ENCODE results near the gene UGT1A3.

UGT1A3 gene

GRCh38 chr2:233775414-233775813 is 46.6 kb downstream of the UGT1A3 start:
- Histone ChIP-seq H3K27me3 (ENCODE audit: insufficient read depth, low read depth, severe bottlenecking) (no peaks in the 10 kb centered on the region), H3K9me3 (ENCODE audit: severe bottlenecking) (peaks cover 2% of the 10 kb centered on the region), H3K27ac (no peak overlapping the region), H3K36me3 (no peaks in the 10 kb centered on the region), H3K4me3 (ENCODE audit: low read depth, low read length) (no peak overlapping the region)
- no peak for TF ChIP-seq CTCF (IDR thresholded peaks at IDR 0.05; ENCODE audit: low read depth, low read length)
- DNase-seq = no peak

DNA sequence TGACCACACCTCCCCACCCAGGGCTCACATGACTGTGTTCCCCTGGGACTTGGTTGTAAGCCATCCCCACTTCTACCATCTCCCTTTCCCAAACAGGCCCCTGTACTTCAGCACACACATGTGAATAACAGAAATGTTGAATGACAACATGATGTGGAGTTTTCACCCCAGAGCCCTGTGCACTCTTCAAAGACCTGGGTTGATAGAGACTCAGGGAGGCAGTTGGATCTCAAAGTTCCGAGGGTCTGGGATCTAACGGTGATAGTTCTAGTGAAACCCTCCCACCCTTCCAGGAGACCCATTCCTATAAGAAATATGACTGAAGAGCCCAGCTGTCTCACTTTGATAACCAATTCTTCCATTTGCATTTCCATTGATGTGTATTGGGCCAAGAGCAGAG is 49.2 kb downstream of the UGT1A3 start, which contains the start of gene MROH2A:
Gene MROH2A, plus strand, starts transcription at position 301 of the 400 bp plus-strand sequence. CDS start 1,029 bp downstream, outside the sequence.
- no peak for DNase-seq
- Histone ChIP-seq H3K9me3 (ENCODE audit: severe bottlenecking) (peaks cover 2% of the 10 kb centered on the region), H3K4me3 (ENCODE audit: low read depth, low read length) (no peak within 1 kb of the TSS), H3K27ac (no peak within 1 kb of the TSS), H3K36me3 (no peaks in the 10 kb centered on the region), H3K27me3 (ENCODE audit: insufficient read depth, low read depth, severe bottlenecking) (no peaks in the 10 kb centered on the region)
- TF ChIP-seq CTCF (IDR thresholded peaks at IDR 0.05; ENCODE audit: low read depth, low read length) = no peak

DNA sequence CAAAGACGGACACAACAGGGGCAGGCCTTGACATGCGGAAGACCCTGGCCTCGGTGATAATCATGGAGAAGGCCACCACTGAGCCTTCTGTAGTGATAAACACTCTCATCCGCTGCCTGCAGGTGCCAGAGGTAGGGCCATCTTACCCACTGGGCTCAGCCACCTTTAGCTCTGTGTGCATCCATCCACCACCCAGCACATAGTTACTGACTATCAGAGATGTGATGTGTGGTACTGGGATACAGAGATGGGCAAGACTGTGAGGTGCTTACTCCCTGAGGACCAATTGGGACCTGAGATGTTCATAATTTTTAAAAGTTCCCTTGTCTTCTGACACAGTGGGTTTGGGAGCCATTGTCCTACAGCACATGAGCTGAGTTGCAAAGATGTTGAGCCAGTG is 50.9 kb downstream of the UGT1A3 start:
- no peak overlapping the region for H3K4me3 ChIP-seq (ENCODE audit: low read depth, low read length)
- H3K9me3 ChIP-seq (ENCODE audit: severe bottlenecking) = peaks cover 2% of the 10 kb centered on the region
- no peak for DNase-seq

DNA sequence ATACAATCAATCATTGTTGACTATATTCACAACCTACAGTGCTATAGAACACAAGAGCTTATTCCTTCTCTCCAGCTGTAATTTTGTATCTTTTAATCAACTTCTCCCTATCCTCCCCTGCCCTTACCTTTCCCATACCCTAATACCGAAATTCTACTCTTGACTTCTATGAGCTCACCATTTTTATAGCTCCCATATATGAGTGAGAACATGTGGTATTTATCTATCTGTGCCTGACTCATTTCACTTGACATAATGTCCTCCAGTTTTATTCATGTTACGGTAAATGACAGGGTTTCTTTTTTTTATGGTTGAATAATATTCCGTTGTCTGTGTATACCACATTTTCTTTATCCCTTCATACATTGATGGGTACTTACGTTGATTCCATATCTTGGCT is 51.9 kb downstream of the UGT1A3 start:
- no peak for TF ChIP-seq CTCF (IDR thresholded peaks at IDR 0.05; ENCODE audit: low read depth, low read length)
- Histone ChIP-seq H3K27ac (no peak overlapping the region), H3K9me3 (ENCODE audit: severe bottlenecking) (peaks cover 2% of the 10 kb centered on the region), H3K4me3 (ENCODE audit: low read depth, low read length) (no peak overlapping the region), H3K27me3 (ENCODE audit: insufficient read depth, low read depth, severe bottlenecking) (no peaks in the 10 kb centered on the region), H3K36me3 (no peaks in the 10 kb centered on the region)
- no peak for DNase-seq

More for the DNA sequence above, 50.9 kb downstream of the UGT1A3 start:
- Histone ChIP-seq H3K36me3 (no peaks in the 10 kb centered on the region), H3K27me3 (ENCODE audit: insufficient read depth, low read depth, severe bottlenecking) (no peaks in the 10 kb centered on the region), H3K27ac (no peak overlapping the region)
- TF ChIP-seq CTCF (IDR thresholded peaks at IDR 0.05; ENCODE audit: low read depth, low read length) = no peak

DNA sequence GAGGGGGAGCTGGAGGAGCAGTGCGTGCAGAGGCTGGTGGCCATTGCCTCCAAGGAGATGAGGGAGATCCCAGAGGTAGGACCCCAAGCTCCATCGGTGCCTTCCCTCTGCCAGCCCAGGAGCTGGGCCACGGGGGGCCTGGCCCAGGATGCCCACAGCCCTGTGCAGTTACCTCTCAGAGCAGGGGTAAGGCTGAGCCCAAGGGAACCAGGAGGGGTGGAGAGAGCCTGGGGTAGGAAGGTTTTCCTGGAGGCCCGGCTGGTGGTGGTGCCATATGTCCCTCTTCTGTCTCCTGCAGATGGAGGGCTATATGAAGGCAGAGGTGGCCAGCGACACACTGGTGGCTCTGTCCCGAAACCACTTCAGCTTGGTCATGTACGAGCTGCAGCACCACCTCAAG is 60.7 kb downstream of the UGT1A3 start:
- H3K27ac ChIP-seq = no peak overlapping the region
- no peak for TF ChIP-seq CTCF (IDR thresholded peaks at IDR 0.05; ENCODE audit: low read depth, low read length)
- no peaks in the 10 kb centered on the region for H3K27me3 ChIP-seq (ENCODE audit: insufficient read depth, low read depth, severe bottlenecking)
- no peak for DNase-seq
- H3K4me3 ChIP-seq (ENCODE audit: low read depth, low read length) = no peak overlapping the region
- no peaks in the 10 kb centered on the region for H3K36me3 ChIP-seq
- no peaks in the 10 kb centered on the region for H3K9me3 ChIP-seq (ENCODE audit: severe bottlenecking)

GRCh38 chr2:233791151-233791882 is 62.5 kb downstream of the UGT1A3 start:
- TF ChIP-seq CTCF (IDR thresholded peaks at IDR 0.05; ENCODE audit: low read depth, low read length) = no peak
- DNase-seq = no peak
- H3K36me3 ChIP-seq = no peaks in the 10 kb centered on the region
- no peaks in the 10 kb centered on the region for H3K9me3 ChIP-seq (ENCODE audit: severe bottlenecking)
- H3K27ac ChIP-seq = no peak overlapping the region
- H3K4me3 ChIP-seq (ENCODE audit: low read depth, low read length) = no peak overlapping the region
- H3K27me3 ChIP-seq (ENCODE audit: insufficient read depth, low read depth, severe bottlenecking) = no peaks in the 10 kb centered on the region
